HG02623 (cell line): ENCODE measurements around the gene TAF4B.
A peak's percentile ranks its signal among the peaks of the same experiment; 100 is the strongest.
"Not testable (repeated sequence)": the region's sequence is repeated elsewhere in the genome, so short reads cannot be mapped to it uniquely, and the experiment has no call there.

Experiments used
- ATAC-seq: cut with Tn5 transposase; IDR thresholded peaks from one replicate; pipeline ENCODE4 v1.9.1; 2021; ENCODE audit warnings: moderate library complexity; ENCODE audit not compliant: unreplicated experiment

TAF4B gene

GRCh38 chr18:26237363-26237762, 11.1 kb downstream of the TAF4B start:
- ATAC-seq, result not testable (repeated sequence)

GRCh38 chr18:26238718-26239117, 12.5 kb downstream of the TAF4B start:
- not testable (repeated sequence) for ATAC-seq

GRCh38 chr18:26242392-26242791, 16.1 kb downstream of the TAF4B start:
- not testable (repeated sequence) for ATAC-seq

- ATAC-seq, result not testable (repeated sequence)
These were observed 19.2 kb downstream of the TAF4B start for GRCh38 chr18:26245434-26245833.

GRCh38 chr18:26252411-26252810, 26.2 kb downstream of the TAF4B start:
- no peak for ATAC-seq

- ATAC-seq, result not testable (repeated sequence)
These were observed 28.6 kb downstream of the TAF4B start for GRCh38 chr18:26254808-26255207.

GRCh38 chr18:26255695-26256622, 29.7 kb downstream of the TAF4B start:
- ATAC-seq, result peak; percentile 42

- ATAC-seq, result no peak
These were observed 32.5 kb downstream of the TAF4B start for GRCh38 chr18:26258711-26259110.

GRCh38 chr18:26259416-26259815, 33.2 kb downstream of the TAF4B start:
- ATAC-seq, result not testable (repeated sequence)

- ATAC-seq, result no peak
These were observed 35.9 kb downstream of the TAF4B start for GRCh38 chr18:26262156-26262555.

- no peak for ATAC-seq
These were observed 41.2 kb downstream of the TAF4B start for GRCh38 chr18:26267357-26267930.

- no peak for ATAC-seq
These were observed 42.2 kb downstream of the TAF4B start for GRCh38 chr18:26268454-26268853.

- no peak for ATAC-seq
These were observed 45.8 kb downstream of the TAF4B start for GRCh38 chr18:26271917-26272549.

- ATAC-seq, result no peak
These were observed 51.1 kb downstream of the TAF4B start for GRCh38 chr18:26277374-26277773.

GRCh38 chr18:26279428-26279827, 53.2 kb downstream of the TAF4B start:
- ATAC-seq, result no peak

GRCh38 chr18:26286008-26286407, 59.8 kb downstream of the TAF4B start:
- no peak for ATAC-seq

- ATAC-seq, result no peak
These were observed 61.4 kb downstream of the TAF4B start for GRCh38 chr18:26287644-26288043.

GRCh38 chr18:26290385-26290784, 64.1 kb downstream of the TAF4B start:
- no peak for ATAC-seq

GRCh38 chr18:26293982-26294381, 67.7 kb downstream of the TAF4B start:
- ATAC-seq, result no peak

GRCh38 chr18:26298107-26298506, 71.9 kb downstream of the TAF4B start:
- ATAC-seq, result no peak

- ATAC-seq, result no peak
These were observed 75.4 kb downstream of the TAF4B start for GRCh38 chr18:26301681-26302080.

GRCh38 chr18:26303222-26303621, 77.0 kb downstream of the TAF4B start:
- ATAC-seq, result not testable (repeated sequence)
